ENCODE measurements around the gene KCNK10.

DNA sequence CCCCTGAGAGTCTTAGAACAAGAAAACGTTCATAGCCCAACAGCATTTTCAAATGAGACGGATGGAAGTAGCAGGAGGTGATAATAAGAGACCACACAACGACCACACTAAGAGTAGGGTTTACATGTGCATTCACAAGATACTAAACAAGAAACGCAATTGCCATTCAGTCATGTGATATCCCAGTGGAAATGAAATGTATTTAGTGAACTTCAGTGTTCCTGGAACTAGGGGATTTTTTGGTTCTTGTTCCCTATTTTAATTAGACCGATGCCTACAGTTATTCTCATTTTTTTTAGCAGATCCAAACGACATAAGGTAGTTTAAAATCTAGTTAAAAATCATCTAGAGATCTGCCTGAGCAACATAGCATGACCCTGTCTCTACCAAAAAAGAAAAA, 168.1 kb downstream of the KCNK10 start:
- TF ChIP-seq ZNF274 (IDR thresholded peaks at IDR 0.05; ENCODE audit: low read depth, low read length) (no peak), SUZ12 (IDR thresholded peaks at IDR 0.05; ENCODE audit: extremely low read depth, insufficient read depth, insufficient read length) (no peak), YY1 (IDR thresholded peaks at IDR 0.05; ENCODE audit: insufficient read depth, insufficient read length) (no peak)
